HG02970 (cell line): ENCODE measurements around the gene SMTNL2.
"Not testable (repeated sequence)": the region's sequence is repeated elsewhere in the genome, so short reads cannot be mapped to it uniquely, and the experiment has no call there.

Experiments
- ATAC-seq: cut with Tn5 transposase; IDR thresholded peaks from one replicate; pipeline ENCODE4 v1.9.1; 2021; ENCODE audit warnings: mild to moderate bottlenecking, moderate library complexity, moderate number of reproducible peaks; ENCODE audit not compliant: unreplicated experiment, low FRiP score

SMTNL2 gene

GRCh38 chr17:4598776-4599504 lies 14.6 kb downstream of the SMTNL2 start:
- no peak for ATAC-seq

GRCh38 chr17:4599505-4600281 lies 15.4 kb downstream of the SMTNL2 start:
- no peak for ATAC-seq

- no peak for ATAC-seq
Observed at GRCh38 chr17:4600563-4600962, 16.2 kb downstream of the SMTNL2 start.

- ATAC-seq: no peak
Observed at GRCh38 chr17:4601326-4601725, 17.0 kb downstream of the SMTNL2 start.

GRCh38 chr17:4602041-4602440 lies 17.7 kb downstream of the SMTNL2 start:
- no peak for ATAC-seq

GRCh38 chr17:4604111-4604644 lies 19.8 kb downstream of the SMTNL2 start:
- ATAC-seq: no peak

GRCh38 chr17:4604736-4605135 lies 20.4 kb downstream of the SMTNL2 start:
- ATAC-seq: not testable (repeated sequence)

- ATAC-seq: no peak
Observed at GRCh38 chr17:4605826-4606225, 21.5 kb downstream of the SMTNL2 start.

GRCh38 chr17:4607261-4607741 lies 23.0 kb downstream of the SMTNL2 start:
- ATAC-seq: no peak

- no peak for ATAC-seq
Observed at GRCh38 chr17:4607773-4608187, 23.5 kb downstream of the SMTNL2 start.

GRCh38 chr17:4609761-4610160 lies 25.4 kb downstream of the SMTNL2 start:
- no peak for ATAC-seq

- no peak for ATAC-seq
Observed at GRCh38 chr17:4610162-4610561, 25.8 kb downstream of the SMTNL2 start.

- ATAC-seq: no peak
Observed at GRCh38 chr17:4610656-4611055, 26.3 kb downstream of the SMTNL2 start.

GRCh38 chr17:4616476-4616875 lies 32.1 kb downstream of the SMTNL2 start:
- ATAC-seq: no peak

GRCh38 chr17:4617090-4617489 lies 32.8 kb downstream of the SMTNL2 start:
- ATAC-seq: no peak

- ATAC-seq: no peak
Observed at GRCh38 chr17:4617590-4618351, 33.4 kb downstream of the SMTNL2 start.

- ATAC-seq: no peak
Observed at GRCh38 chr17:4620531-4621101, 36.3 kb downstream of the SMTNL2 start.

GRCh38 chr17:4622375-4622774 lies 38.0 kb downstream of the SMTNL2 start:
- no peak for ATAC-seq

GRCh38 chr17:4623249-4623648 lies 38.9 kb downstream of the SMTNL2 start:
- ATAC-seq: no peak

GRCh38 chr17:4624451-4624911 lies 40.2 kb downstream of the SMTNL2 start:
- ATAC-seq: not testable (repeated sequence)
